Epithelial cell of prostate (primary cell): Measurements from ENCODE around the gene MAN2A2.

Experiments
- DNase-seq: peaks from one replicate; pipeline ENCODE4 v3.0.0-alpha.2; 2011; ENCODE audit warnings: low read depth, low spot score
- H3K27ac ChIP-seq: fragments of 450-650 bp; 2 replicates; pipeline ENCODE4 v1.5.1; 2017; ENCODE audit warnings: mild to moderate bottlenecking

Gene MAN2A2

DNA sequence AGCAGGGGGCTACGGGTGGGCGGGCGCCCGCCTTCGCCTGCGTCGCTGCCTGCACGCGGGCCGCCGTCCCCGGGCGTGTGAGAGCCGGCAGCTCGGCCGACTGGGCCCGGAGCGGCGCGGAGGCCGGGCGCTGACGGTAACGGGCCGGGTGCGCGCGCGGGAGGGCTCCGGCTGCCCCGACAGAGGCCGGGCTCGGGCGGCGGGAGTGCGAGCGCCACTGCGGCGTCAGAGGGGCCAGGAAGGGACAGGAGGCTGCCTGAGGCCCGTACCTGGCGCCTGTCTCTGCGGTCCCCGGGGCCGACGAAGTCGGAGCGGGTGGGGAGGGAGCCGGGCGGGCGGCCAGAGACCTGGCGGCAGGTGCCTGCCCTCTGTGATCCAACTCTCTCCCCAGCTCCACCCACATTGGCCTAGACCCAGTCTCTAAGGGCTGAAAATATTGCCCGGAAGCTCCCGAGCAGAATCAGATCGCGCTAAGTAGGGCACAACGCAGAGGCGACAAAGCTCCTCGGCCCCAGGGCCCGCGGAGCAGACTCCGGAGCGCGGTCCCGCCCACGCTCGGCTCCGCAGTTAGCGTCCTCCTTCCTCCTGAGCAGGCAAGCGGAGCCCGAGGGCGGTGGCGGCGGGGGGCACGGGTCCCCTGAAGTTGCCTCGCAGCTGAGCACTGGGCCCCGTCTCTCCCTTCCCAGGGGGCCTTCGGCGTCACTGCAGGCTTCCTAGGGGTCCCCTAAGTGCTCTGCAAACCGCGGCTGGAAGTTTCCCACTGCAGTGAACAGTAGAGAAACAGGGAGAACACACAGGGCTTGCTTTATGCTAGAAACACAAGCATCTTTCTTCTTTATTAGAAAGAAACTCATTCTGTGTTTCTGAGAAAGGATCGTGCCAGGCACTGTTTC is at the start of gene MAN2A2:
Gene MAN2A2 (plus strand): TSS at position 463 of the 893 bp plus-strand sequence. CDS start 906 bp downstream, outside the sequence.
- no peak for DNase-seq
- peak within 1 kb of the TSS; percentile 65 for H3K27ac ChIP-seq

- DNase-seq: no peak
- H3K27ac ChIP-seq: no peak overlapping the region
These were observed 48.0 kb upstream of the MAN2A2 start for GRCh38 chr15:90855139-90855538.

DNA sequence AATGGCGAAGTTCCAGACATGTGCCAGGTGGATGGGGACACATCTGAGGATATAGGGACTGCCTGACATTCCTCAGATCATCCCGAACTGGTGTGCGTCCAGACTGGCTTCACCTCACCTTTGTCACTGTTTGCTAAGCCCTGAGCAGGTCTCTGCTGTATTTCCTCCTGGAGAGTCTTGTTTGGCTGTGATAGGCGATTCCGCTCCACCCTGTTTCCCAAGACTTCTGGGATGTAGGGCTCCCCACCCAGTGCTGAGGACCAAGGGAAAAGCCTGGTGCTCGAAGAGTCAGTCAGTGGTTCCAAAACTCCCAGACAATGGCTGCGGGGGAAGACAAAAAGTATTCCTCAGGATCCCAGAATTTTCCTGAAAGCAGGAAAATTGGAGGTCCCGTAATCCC is 45.8 kb upstream of the MAN2A2 start:
- no peak overlapping the region for H3K27ac ChIP-seq

DNA sequence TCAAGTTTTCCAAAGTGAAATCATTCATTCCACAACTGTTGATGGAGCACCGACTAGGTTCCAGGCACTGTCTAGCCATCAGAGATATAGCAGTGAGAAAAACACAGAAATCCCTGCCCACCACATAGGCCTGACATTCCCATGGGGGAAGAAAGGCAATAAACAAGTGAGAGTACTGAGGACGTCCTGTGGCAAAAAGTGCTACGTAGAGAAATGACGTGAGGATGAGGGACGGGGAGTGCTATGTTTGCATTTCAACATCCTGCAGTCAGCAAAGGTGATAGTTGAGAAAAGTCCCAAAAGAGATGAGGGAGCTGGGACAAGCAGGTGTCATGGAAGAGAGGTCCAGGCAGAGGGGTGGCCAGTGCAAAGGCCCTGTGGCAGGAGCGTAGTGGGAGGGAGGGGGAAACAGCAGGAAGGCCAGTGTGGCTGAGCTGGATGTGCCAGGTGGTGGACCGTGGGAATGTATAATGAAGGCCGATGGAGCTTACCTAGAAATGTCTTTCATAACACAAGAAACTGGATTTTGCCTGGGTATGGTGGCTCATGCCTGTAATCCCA is 45.1 kb upstream of the MAN2A2 start:
- H3K27ac ChIP-seq: no peak overlapping the region
- DNase-seq: no peak

More for the DNA sequence above, 45.8 kb upstream of the MAN2A2 start:
- no peak for DNase-seq

DNA sequence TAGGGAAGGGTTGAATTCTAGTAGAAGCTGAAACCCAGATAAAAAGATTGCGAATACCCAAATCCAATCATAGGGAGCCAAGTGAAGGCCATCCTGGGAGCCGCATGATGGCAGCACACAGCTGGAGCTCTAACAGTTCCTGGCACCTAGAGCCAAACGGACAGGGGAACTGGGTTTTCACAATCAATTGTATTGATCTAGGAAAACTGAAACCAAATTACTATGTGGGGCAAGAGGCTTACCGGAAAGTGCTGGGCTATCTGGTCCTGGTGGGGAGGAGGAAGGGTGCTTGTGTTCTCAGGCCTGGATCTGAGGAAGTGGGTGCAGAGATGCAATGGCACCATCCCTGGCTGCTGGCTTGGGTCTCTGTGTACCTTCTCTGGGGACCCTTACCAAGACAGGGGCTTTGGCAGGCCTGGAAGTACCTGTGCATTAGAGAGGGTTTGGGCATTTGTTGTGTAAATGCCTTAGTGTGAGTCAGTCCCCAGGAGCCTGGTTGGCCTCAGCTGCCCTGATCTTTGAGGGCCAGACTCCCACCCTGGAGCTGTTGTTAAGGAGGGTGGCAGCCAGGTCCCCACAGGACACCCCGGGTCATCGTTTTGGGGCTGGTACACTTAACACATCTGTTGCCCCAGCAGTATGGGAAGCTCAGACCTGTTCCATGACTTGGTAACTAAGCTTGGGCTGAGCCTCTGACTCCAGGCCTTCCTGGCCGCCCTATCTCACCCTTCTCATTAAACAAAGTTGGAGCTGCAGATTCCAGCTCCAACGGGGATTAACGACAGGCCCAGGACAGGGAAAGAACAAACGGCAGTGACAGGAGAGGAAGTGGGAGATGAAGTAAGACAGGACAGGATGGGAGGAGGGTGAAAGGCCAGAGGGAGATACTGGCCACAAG is 43.6 kb upstream of the MAN2A2 start:
- no peak for DNase-seq

GRCh38 chr15:90860450-90860849 is 42.7 kb upstream of the MAN2A2 start:
- DNase-seq: no peak
- peak overlapping the region; percentile 58 for H3K27ac ChIP-seq

More for the DNA sequence above, 43.6 kb upstream of the MAN2A2 start:
- peak overlapping the region; percentile 58 for H3K27ac ChIP-seq

- DNase-seq: peak; percentile 78
- peak overlapping the region; percentile 58 for H3K27ac ChIP-seq
These were observed 42.0 kb upstream of the MAN2A2 start for GRCh38 chr15:90860942-90861675.

DNA sequence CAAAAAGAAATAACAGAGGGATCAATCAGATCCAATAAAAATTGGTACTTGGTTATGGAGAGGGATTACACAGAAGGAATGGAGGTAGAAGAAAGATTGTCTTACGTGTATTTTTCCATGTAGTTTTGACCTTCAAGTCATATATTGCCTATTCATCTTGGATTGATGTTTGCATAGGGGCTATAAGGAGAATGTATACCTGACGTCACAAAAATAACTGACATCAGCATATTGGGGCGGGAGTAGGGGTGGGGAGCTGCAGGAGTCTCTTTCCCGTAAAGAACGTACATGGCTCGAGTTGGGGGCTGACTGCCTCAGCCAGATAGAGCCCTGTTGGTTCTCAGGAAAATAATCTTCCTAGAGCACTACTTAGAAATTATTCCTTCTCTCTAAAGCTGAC is 40.6 kb upstream of the MAN2A2 start:
- DNase-seq: no peak
- peak overlapping the region; percentile 84 for H3K27ac ChIP-seq

DNA sequence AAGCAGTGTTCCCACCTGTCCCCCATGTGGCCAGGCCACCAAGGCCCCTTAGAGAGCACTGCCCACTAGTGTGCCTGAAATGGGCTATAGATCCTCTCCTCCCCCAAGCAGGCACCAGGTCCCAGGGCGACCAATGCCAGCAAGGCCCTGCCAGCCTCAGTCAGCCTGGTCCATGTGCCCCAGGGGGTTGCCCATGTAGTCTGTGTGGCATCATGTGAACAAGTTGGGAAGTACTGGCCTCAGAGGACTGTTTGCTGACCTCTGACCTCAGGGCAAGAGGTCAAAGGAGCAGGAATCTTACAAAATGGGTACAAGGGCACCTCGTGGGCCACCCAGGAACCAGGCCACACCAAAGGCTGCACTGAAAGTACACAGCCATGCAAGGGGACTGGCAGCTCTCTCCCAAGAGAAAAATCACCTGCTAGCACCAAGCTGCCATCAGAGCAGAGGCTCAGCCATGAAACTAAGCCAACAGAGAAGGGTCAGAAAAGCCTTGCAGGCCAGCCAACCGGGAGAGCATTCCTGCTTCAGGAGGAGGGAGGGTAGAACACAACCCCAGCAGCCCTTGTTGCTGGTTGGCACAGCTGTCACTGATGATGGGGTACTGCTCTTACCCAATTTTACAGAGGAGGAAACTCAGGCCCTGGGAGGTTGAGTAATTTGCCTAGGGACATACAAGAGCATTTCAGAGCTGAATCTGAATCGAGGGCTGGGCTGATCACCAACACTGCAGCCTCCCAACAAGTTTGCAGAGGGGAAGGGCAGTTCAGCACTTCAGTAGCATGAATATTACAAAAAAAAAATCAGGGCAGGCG is 39.9 kb upstream of the MAN2A2 start:
- DNase-seq: peak; percentile 78
- H3K27ac ChIP-seq: peak overlapping the region; percentile 84

DNA sequence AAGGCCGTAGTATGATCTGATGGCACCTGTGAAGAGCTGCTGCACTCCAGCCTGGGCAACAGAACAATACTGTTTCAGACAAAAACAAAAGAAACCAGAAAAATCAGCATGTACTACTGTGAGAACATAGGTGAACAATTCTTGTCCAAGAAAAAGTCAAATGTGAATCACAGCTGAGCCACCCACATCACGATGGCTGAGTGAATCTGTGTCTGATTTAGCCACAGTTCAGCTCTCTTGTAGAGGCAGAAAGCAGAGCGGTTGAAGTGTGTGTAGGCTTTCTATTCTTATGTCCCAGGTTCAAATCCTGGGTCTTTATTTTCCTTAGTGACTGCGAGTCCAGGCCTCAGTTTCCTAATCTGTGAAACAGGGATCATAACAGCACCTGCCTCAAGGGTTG is 39.1 kb upstream of the MAN2A2 start:
- peak overlapping the region; percentile 84 for H3K27ac ChIP-seq
- DNase-seq: no peak

- H3K27ac ChIP-seq: peak overlapping the region; percentile 84
- DNase-seq: no peak
These were observed 38.6 kb upstream of the MAN2A2 start for GRCh38 chr15:90864507-90864906.

- DNase-seq: no peak
- H3K27ac ChIP-seq: no peak overlapping the region
These were observed 37.4 kb upstream of the MAN2A2 start for GRCh38 chr15:90865702-90866101.

- no peak overlapping the region for H3K27ac ChIP-seq
- DNase-seq: no peak
These were observed 36.9 kb upstream of the MAN2A2 start for GRCh38 chr15:90866161-90866715.

DNA sequence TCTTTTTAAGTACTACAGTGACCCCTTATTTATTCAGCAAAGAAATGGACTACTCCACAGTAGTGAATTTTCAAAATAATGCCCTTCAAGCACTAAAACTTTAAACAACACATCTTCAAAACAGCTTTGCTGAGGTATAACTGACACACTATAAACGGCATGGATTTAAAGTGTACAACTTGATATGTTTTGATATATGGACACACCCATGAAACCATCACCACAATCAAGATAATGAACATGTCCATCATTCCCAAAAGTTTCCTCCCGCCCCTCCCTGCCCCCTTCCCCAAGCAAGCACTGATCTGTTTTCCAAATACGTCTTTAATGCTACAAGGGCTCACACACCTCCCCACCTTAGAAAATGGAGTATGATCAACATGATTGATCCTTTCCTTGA is 36.3 kb upstream of the MAN2A2 start:
- DNase-seq: no peak
- H3K27ac ChIP-seq: no peak overlapping the region

DNA sequence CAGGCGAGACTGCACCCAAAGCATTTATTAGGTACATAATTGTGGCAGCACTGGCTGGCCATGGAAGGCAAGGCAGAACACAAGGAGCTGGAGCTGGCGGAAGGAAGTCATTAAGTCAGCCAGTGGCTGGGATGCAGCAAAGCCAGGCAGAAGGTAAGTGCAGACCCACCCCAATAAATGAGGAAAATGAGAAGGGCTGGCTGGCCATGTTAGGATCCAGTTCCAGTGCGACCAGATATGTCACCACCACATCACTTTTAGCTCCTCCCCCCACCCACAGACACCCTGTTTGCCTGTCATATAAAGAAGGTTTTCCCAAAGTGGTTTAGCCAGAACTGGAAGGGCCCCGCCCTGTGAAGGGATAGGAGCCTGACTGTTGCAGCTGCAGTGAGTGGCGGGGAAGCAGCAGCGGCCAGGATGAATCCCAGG is 34.8 kb upstream of the MAN2A2 start, which contains the start of gene FURIN:
Gene FURIN (plus strand): TSS at position 328 of the 429 bp plus-strand sequence. CDS start 7,153 bp downstream, outside the sequence.
- DNase-seq: no peak
- H3K27ac ChIP-seq: peak within 1 kb of the TSS; percentile 89

DNA sequence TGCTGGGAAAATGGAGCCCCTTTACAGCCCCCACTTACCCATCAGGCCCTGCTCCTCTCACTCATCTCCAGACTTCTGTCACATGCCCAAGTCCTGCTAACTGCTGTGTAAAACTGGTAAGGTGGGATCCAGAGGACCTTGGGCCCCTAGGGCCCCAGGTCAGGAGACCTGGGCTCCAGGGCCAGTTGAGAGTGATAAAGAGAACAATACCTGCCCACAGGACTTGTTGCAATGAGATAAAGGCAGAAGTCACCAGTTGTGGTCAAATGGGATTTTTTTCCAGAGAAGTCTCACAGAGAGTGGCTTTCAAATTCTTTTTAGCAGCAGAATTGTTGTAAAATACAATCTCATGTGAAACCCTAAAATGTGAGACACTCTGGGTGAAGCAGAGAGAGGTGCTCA is 34.0 kb upstream of the MAN2A2 start:
- peak overlapping the region; percentile 89 for H3K27ac ChIP-seq
- DNase-seq: no peak

DNA sequence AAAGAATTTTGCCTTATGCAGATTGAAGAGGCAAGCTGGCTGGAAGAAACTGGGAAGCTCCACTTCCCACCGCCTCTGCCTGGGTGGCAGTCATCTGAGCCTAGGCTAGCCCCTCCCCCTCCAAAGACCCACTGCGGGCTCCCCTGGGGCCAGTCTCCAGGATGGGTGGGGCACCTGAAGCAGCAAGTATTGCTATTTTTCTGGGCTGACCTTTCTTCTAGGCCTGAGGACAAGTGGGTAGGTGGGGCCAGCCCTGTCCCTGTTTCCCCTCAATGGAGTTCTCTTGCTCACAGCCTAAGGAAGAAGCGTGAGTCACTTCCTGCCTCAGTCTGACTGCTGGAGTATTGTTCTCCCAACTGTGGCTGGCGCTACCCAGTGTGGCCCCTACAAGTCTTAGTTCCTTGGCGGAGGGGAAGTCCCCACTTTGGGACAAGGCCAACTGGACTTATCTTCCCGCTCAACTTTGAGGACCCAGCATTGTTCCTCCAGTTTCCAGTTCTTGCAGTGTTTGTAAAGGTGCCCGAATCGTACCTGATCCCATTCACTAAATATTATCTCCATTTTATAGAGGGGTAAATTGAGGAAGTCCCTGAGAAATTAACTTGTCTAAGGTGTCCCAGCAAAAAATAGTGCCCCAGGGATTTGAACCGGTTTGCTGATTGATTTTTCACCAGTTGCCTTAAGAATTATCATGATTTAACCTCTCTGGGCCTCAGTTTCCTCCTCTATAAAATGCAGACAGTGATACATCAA is 33.3 kb upstream of the MAN2A2 start:
- DNase-seq: peak; percentile 46
- H3K27ac ChIP-seq: peak overlapping the region; percentile 89
